A549 (cell line): ENCODE data around the gene PPP1R1C. TPM values are rescaled to one million over a fixed set of nuclear protein-coding genes. Genes with fewer than 3 reads are reported as not detected.
"Not testable (repeated sequence)": the region's sequence is repeated elsewhere in the genome, so short reads cannot be mapped to it uniquely, and the experiment has no call there.

Source experiments
- ATAC-seq, 2 experiments: fragments of 200-7000 bp in 1 of 2; fragments of >200 bp in 1 of 2; cut with Nextera tagmentation in 1 of 2; cut with Tn5 transposase in 1 of 2; 3 replicates each; pipeline versions ENCODE4 v1.8.0 to v1.9.1; 2018 to 2020; ENCODE audit warnings: mild to moderate bottlenecking in 1 of 2, moderate library complexity in 1 of 2
- CTCF ChIA-PET: fragments of 300-600 bp; sonication (Branson Sonifier 250); formaldehyde crosslinking; extraction: SDS; loops from one replicate; lab custom pipeline; 2021; ENCODE audit warnings: antibody characterized with exemption, inconsistent platforms; lab: Yijun Ruan, JAX
- POLR2A ChIA-PET: fragments of 350-600 bp; formaldehyde crosslinking; extraction: SDS; loops from one replicate; lab custom pipeline; 2021; ENCODE audit warnings: antibody characterized with exemption, inconsistent platforms; lab: Yijun Ruan, JAX
- DNase-seq, 2 experiments: peaks; one replicate each; pipeline versions ENCODE4 v3.0.0 to v3.0.0-alpha.2; 2011 to 2016; ENCODE audit warnings: low read depth in 1 of 2, low spot score in 1 of 2
- FAIRE-seq: peaks from 2 replicates; lab custom pipeline; 2011; peaks lifted over from hg19 to GRCh38; lab: Jason Lieb, UNC
- H3K27ac ChIP-seq, 2 experiments: fragments of >200 bp; sonication (Bioruptor Twin); formaldehyde crosslinking; 3 replicates each; pipeline ENCODE4 v1.5.1; 2016 to 2017
- H3K4me1 ChIP-seq: fragments of >200 bp; sonication (Bioruptor Twin); formaldehyde crosslinking; 3 replicates; pipeline ENCODE4 v1.6.1; 2016
- H3K4me2 ChIP-seq: fragments of >200 bp; sonication (Bioruptor Twin); formaldehyde crosslinking; 3 replicates; pipeline ENCODE4 v1.6.1; 2016
- H3K4me3 ChIP-seq: fragments of >200 bp; sonication (Bioruptor Twin); formaldehyde crosslinking; 3 replicates; pipeline ENCODE4 v1.5.1; 2016
- H3K9me3 ChIP-seq: fragments of >200 bp; sonication (Bioruptor Twin); formaldehyde crosslinking; 3 replicates; pipeline ENCODE4 v1.6.1; 2016
- EHF ChIP-seq: fragments of 250-450 bp; sonication (Bioruptor Pico); IDR thresholded peaks from 2 replicates; pipeline ENCODE4 v1.5.0; 2020; ENCODE audit warnings: mild to moderate bottlenecking
- EP300 ChIP-seq, 2 experiments: fragments of >200 bp; sonication (Bioruptor Twin); formaldehyde crosslinking; IDR thresholded peaks; 2 replicates in 1 of 2; 3 replicates in 1 of 2; pipeline ENCODE4 v1.6.1; 2016 to 2017
- FOSB ChIP-seq: fragments of 250-450 bp; sonication (Bioruptor Pico); IDR thresholded peaks from 2 replicates; pipeline ENCODE4 v1.5.0; 2020; ENCODE audit warnings: mild to moderate bottlenecking, moderate library complexity
- FOSL2 ChIP-seq, 2 experiments: fragments of 450-650 bp in 1 of 2; fragments of >200 bp in 1 of 2; sonication (Bioruptor Twin) in 1 of 2; formaldehyde crosslinking; IDR thresholded peaks; 2 replicates each; pipeline versions ENCODE4 v1.5.0 to v1.6.1; 2016 to 2020; ENCODE audit warnings: mild to moderate bottlenecking in 1 of 2, moderate library complexity in 1 of 2
- GATA3 ChIP-seq: IDR thresholded peaks from 2 replicates; pipeline ENCODE4 v1.6.1; 2012; ENCODE audit warnings: borderline replicate concordance
- HEYL ChIP-seq: fragments of 250-450 bp; sonication (Bioruptor Pico); IDR thresholded peaks from 2 replicates; pipeline ENCODE4 v1.8.0; 2021; ENCODE audit warnings: mild to moderate bottlenecking, moderate library complexity
- HOXB5 ChIP-seq: fragments of 250-450 bp; sonication (Bioruptor Pico); IDR thresholded peaks from 2 replicates; pipeline ENCODE4 v1.5.0; 2020; ENCODE audit warnings: mild to moderate bottlenecking, moderate library complexity
- JUNB ChIP-seq: fragments of >200 bp; sonication (Bioruptor Twin); formaldehyde crosslinking; IDR thresholded peaks from 2 replicates; pipeline ENCODE4 v1.6.1; 2016
- MAZ ChIP-seq: fragments of 150-350 bp; IDR thresholded peaks from 2 replicates; pipeline ENCODE4 v1.6.1; 2014; ENCODE audit warnings: antibody characterized with exemption, low read depth, low read length, borderline replicate concordance
- NFE2L2 ChIP-seq: fragments of 150-350 bp; conservative IDR thresholded peaks from 2 replicates; pipeline ENCODE4 v1.6.1; 2014; ENCODE audit warnings: low read length
- NR3C1 ChIP-seq: fragments of >200 bp; sonication (Bioruptor Twin); formaldehyde crosslinking; IDR thresholded peaks from 3 replicates; pipeline ENCODE4 v1.6.1; 2017
- PHF8 ChIP-seq: fragments of 200-600 bp; sonication (generic); IDR thresholded peaks from 2 replicates; pipeline ENCODE4 v1.6.1; 2016; ENCODE audit warnings: low read depth, mild to moderate bottlenecking, antibody characterized with exemption, moderate library complexity, borderline replicate concordance
- POLR2AphosphoS2 ChIP-seq: conservative IDR thresholded peaks from 2 replicates; pipeline ENCODE4 v1.6.1; 2012; ENCODE audit warnings: low read length, improper control_type of control experiment, inconsistent platforms
- RAD21 ChIP-seq, 2 experiments: fragments of >200 bp in 1 of 2; sonication (Bioruptor Twin) in 1 of 2; formaldehyde crosslinking in 1 of 2; IDR thresholded peaks in 1 of 2; conservative IDR thresholded peaks in 1 of 2; 2 replicates in 1 of 2; 3 replicates in 1 of 2; pipeline ENCODE4 v1.6.1; 2012 to 2018; ENCODE audit warnings: inconsistent platforms in 1 of 2
- RARB ChIP-seq: fragments of 250-450 bp; sonication (Bioruptor Pico); IDR thresholded peaks from 2 replicates; pipeline ENCODE4 v1.8.0; 2021; ENCODE audit warnings: mild to moderate bottlenecking, moderate library complexity
- RCOR1 ChIP-seq: fragments of 150-350 bp; IDR thresholded peaks from 2 replicates; pipeline ENCODE4 v1.6.1; 2014; ENCODE audit warnings: antibody characterized with exemption, low read length, low read depth
- RNF2 ChIP-seq: fragments of 200-600 bp; sonication (generic); IDR thresholded peaks from 2 replicates; pipeline ENCODE4 v1.6.1; 2016; ENCODE audit warnings: low read depth, mild to moderate bottlenecking, antibody characterized with exemption, moderate library complexity, borderline replicate concordance
- SMC3 ChIP-seq: fragments of >200 bp; sonication (Bioruptor Twin); formaldehyde crosslinking; IDR thresholded peaks from 3 replicates; pipeline ENCODE4 v1.6.1; 2018; ENCODE audit warnings: inconsistent platforms
- SREBF2 ChIP-seq: fragments of 450-650 bp; IDR thresholded peaks from 2 replicates; pipeline ENCODE4 v1.6.1; 2014; ENCODE audit warnings: mild to moderate bottlenecking, moderate library complexity
- TFCP2L1 ChIP-seq: fragments of 250-450 bp; sonication (Bioruptor Pico); IDR thresholded peaks from 2 replicates; pipeline ENCODE4 v1.5.0; 2021; ENCODE audit warnings: mild to moderate bottlenecking
- WGBS: methylation state at CpG from one replicate; pipeline ENCODE4 v1.1.6; 2017; ENCODE audit errors: missing lambda C conversion rate; 5-methylcytosine and 5-hydroxymethylcytosine counted together
- polyA plus RNA-seq, 4 experiments: library from polyadenylated mRNA; depleted of rRNA in 3 of 4; stranded (reverse); fragments of >200 nt; fragmentation: RNase III in 1 of 4; extraction: RNeasy Plus Mini Kit Qiagen cat#74134 plus additional on column Dnase treatment in 1 of 4; gene quantifications; 2 replicates in 3 of 4; 3 replicates in 1 of 4; pipeline ENCODE4 v1.2.3, GENCODE V29; 2011 to 2017
- TF ChIP-seq, protein P1 (sequence below): fragments of >200 bp; sonication (Bioruptor Twin); formaldehyde crosslinking; IDR thresholded peaks from 2 replicates; pipeline ENCODE4 v1.6.1; 2016
- TF ChIP-seq, protein P2 (sequence below): fragments of >200 bp; sonication (Bioruptor Twin); formaldehyde crosslinking; IDR thresholded peaks from 3 replicates; pipeline ENCODE4 v1.5.1; 2016
- TF ChIP-seq, protein P3 (sequence below): fragments of 450-650 bp; IDR thresholded peaks from 2 replicates; pipeline ENCODE4 v1.6.1; 2014; ENCODE audit warnings: antibody characterized with exemption

The PPP1R1C gene
- polyA plus RNA-seq, 2 of the 4 experiments (the other 2 are of a cell fraction) = 0.81 to 2.7 TPM

DNA sequence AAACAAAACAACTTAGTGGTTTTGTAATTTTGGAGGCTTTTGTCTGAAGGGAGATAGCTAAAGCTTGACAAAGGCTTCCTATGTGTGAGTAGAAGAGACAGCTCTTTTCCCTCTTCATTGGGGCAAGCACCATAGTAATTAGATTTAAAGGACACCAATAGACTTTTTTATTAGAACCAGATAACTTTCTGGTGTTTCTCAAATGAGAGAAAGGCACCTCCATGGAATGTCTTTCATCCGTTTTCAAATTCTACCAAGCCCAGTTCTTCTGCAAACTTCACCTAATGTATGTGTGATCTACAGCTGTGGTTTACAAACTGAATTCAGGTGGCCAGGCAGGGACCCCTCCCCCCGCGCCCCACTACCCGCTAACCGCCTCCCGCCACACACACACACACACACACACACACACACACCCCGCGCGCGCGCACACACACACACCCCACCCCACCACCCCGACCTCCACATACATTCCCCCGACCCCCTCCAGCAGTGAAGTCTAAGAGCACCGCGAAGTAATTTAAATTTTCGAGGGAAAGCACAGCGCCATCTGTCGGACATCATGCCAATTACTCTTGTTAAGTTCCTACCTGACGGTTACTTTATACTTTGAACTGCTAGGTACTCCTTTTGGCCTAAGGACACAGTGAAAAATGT is 31.6 kb upstream of the PPP1R1C start:
- H3K4me3 ChIP-seq = peak overlapping the region; percentile 46
- no peaks in the 10 kb centered on the region for H3K9me3 ChIP-seq
- peak overlapping the region; percentile 72 for H3K4me2 ChIP-seq
- peak overlapping the region; percentile 61 to 85 for H3K27ac ChIP-seq
- FAIRE-seq = no peak
- TF ChIP-seq SMC3 = peak; percentile 63; the same call in 2 of the 3 replicates
- TF ChIP-seq RAD21 (conservative IDR thresholded peaks at IDR 0.05 in 1 of 2, IDR thresholded peaks at IDR 0.05 in 1 of 2) = peak; percentile 39 to 53; a peak in 4 of 5 replicates
- TF ChIP-seq TFCP2L1 (CRISPR knock-in tag) = no peak
- TF ChIP-seq HEYL (CRISPR knock-in tag) = no peak
- no peak for TF ChIP-seq FOSB (CRISPR knock-in tag)
- TF ChIP-seq, protein P1, sequence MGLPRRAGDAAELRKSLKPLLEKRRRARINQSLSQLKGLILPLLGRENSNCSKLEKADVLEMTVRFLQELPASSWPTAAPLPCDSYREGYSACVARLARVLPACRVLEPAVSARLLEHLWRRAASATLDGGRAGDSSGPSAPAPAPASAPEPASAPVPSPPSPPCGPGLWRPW = no peak
- TF ChIP-seq EHF (CRISPR knock-in tag) = no peak
- TF ChIP-seq, protein P2, sequence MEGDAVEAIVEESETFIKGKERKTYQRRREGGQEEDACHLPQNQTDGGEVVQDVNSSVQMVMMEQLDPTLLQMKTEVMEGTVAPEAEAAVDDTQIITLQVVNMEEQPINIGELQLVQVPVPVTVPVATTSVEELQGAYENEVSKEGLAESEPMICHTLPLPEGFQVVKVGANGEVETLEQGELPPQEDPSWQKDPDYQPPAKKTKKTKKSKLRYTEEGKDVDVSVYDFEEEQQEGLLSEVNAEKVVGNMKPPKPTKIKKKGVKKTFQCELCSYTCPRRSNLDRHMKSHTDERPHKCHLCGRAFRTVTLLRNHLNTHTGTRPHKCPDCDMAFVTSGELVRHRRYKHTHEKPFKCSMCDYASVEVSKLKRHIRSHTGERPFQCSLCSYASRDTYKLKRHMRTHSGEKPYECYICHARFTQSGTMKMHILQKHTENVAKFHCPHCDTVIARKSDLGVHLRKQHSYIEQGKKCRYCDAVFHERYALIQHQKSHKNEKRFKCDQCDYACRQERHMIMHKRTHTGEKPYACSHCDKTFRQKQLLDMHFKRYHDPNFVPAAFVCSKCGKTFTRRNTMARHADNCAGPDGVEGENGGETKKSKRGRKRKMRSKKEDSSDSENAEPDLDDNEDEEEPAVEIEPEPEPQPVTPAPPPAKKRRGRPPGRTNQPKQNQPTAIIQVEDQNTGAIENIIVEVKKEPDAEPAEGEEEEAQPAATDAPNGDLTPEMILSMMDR = peak; percentile 74
- H3K4me1 ChIP-seq = peaks cover 35% of the 10 kb centered on the region
- DNase-seq = peak; percentile 55 to 75
- 0% methylated on average over 7 of the region's 19 CpGs for WGBS
- ATAC-seq = peak; percentile 87 to 90
- POLR2A ChIA-PET = no interaction called here
- CTCF ChIA-PET = interaction anchor here (0.6 to 2.2 kb wide), 30 partner anchors 9 to 377 kb away, joined by 3 to 6 read pairs (median 4); no protein-coding TSS in a partner anchor

DNA sequence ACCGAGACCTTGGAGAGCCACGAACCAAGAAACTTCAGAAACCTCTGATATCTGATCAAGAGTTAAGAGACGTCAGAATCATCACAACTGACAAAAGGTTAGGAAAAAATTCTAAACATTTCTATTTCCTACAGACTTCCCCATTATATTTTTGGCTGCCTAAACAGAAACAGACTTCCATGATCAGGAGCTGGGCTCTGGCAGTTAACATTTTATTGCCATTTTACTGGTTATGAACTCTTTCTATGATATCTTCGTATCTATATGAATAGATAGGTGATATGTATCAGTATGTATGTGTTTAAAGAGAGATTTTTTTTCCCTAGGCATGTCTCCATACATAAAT is 31.1 kb upstream of the PPP1R1C start:
- peak overlapping the region; percentile 72 for H3K4me2 ChIP-seq
- peak overlapping the region; percentile 61 to 85 for H3K27ac ChIP-seq
- ChIA-PET POLR2A (no interaction called here), CTCF (interaction anchor here (0.7 to 2.2 kb wide), 17 partner anchors 9 to 378 kb away, joined by 3 to 6 read pairs (median 4); no protein-coding TSS in a partner anchor)
- no peak for TF ChIP-seq RARB
- no peak for TF ChIP-seq EP300 (IDR thresholded peaks at IDR 0.05)
- TF ChIP-seq RCOR1 = no peak
- no peak for TF ChIP-seq RNF2
- TF ChIP-seq, protein P1 = no peak
- TF ChIP-seq NFE2L2 = no peak
- no peak for TF ChIP-seq MAZ
- TF ChIP-seq NR3C1 = no peak
- no peak for TF ChIP-seq JUNB
- TF ChIP-seq, protein P3, sequence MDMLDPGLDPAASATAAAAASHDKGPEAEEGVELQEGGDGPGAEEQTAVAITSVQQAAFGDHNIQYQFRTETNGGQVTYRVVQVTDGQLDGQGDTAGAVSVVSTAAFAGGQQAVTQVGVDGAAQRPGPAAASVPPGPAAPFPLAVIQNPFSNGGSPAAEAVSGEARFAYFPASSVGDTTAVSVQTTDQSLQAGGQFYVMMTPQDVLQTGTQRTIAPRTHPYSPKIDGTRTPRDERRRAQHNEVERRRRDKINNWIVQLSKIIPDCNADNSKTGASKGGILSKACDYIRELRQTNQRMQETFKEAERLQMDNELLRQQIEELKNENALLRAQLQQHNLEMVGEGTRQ = no peak
- TF ChIP-seq SREBF2 = no peak
- TF ChIP-seq SMC3 = no peak
- TF ChIP-seq TFCP2L1 (CRISPR knock-in tag) = no peak
- TF ChIP-seq PHF8 = no peak
- no peak for TF ChIP-seq POLR2AphosphoS2
- peaks cover 35% of the 10 kb centered on the region for H3K4me1 ChIP-seq
- ATAC-seq = peak; percentile 25 to 46; a peak in 3 of 6 replicates
- no peaks in the 10 kb centered on the region for H3K9me3 ChIP-seq
- no peak for DNase-seq
- WGBS = 9% methylated on average over 4 of the region's 4 CpGs
- FAIRE-seq = no peak
- peak overlapping the region; percentile 46 for H3K4me3 ChIP-seq

DNA sequence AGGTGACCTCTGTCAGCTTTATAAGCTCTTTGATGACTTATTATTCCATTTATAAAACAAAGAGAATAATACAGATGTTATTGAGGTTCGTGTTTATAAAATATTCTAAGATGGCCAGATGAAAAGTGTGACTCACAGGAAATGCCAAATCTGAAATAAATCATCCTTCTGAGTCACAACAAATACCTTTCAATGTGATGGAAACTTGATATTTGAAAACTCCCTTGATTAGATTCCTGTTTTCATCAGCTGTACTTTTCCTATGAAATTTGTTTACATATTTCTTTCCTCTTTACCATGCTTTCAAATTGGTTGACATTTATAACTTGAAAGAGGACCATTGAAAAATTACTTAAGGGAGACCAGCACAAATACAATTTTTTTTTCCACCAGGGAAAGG is 30.6 kb upstream of the PPP1R1C start:
- DNase-seq (peak in 1 of 2 experiments; percentile 54), FAIRE-seq (no peak)
- peak overlapping the region; percentile 46; the same call in 1 of the 3 replicates for H3K4me3 ChIP-seq
- 2% methylated on average over 1 of the region's 1 CpG for WGBS
- TF ChIP-seq SMC3 = no peak
- no peak for TF ChIP-seq FOSL2 (IDR thresholded peaks at IDR 0.05)
- peak; percentile 82 for TF ChIP-seq FOSL2 (CRISPR knock-in tag; IDR thresholded peaks at IDR 0.05)
- 0 out of 2 replicates have a peak, but pooled peaks have one; percentile 22 for TF ChIP-seq GATA3
- peak; percentile 53; the same call in 1 of the 2 replicates for TF ChIP-seq JUNB
- TF ChIP-seq HOXB5 (CRISPR knock-in tag) = 0 out of 2 replicates have a peak, but pooled peaks have one; percentile 60
- TF ChIP-seq, all 56 proteins: peak for 4
- ATAC-seq = no peak; a peak in 1 of 6 replicates
- Histone ChIP-seq H3K27ac (peak overlapping the region; percentile 61 to 85), H3K4me2 (peak overlapping the region; percentile 72), H3K9me3 (no peaks in the 10 kb centered on the region), H3K4me1 (peaks cover 35% of the 10 kb centered on the region)
- POLR2A ChIA-PET = no interaction called here
- CTCF ChIA-PET = interaction anchor here (0.7 to 2.2 kb wide), 16 partner anchors 8 to 378 kb away, joined by 3 to 6 read pairs (median 4); no protein-coding TSS in a partner anchor

DNA sequence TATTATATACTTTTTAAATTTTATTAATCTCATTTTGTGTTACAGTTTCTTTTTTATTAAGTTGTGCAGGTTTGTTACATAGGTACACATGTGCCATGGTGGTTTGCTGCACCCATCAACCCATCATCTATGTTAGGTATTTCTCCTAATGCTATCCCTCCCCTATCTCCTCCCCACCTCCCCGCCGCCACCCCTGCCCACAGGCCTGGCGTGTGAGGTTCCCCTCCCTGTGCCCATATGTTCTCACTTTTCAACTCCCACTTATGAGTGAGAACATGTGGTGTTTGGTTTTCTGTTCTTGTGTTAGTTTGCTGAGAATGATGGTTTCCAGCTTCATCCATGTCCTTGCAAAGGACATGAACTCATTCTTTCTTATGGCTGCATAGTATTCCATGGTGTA is 29.8 kb upstream of the PPP1R1C start:
- POLR2A ChIA-PET, ATAC-seq, FAIRE-seq: not testable (repeated sequence)

More for the DNA sequence above, 29.8 kb upstream of the PPP1R1C start:
- H3K4me2 ChIP-seq, H3K4me3 ChIP-seq, DNase-seq, CTCF ChIA-PET, H3K27ac ChIP-seq, H3K9me3 ChIP-seq: not testable (repeated sequence)
- peaks cover 35% of the 10 kb centered on the region for H3K4me1 ChIP-seq
- WGBS = 100% methylated on average over 1 of the region's 3 CpGs
